Endothelial cell of hepatic sinusoid (primary cell): Measurements from ENCODE around the gene UNC13D.
"Not testable (repeated sequence)": the region's sequence is repeated elsewhere in the genome, so short reads cannot be mapped to it uniquely, and the experiment has no call there.

Experiments
- in situ Hi-C: cut with HindIII; loops from 2 replicates; pipeline ENCODE4 v1.10.0; 2017; ENCODE audit warnings: low sequenced_read_pairs

Gene UNC13D

DNA sequence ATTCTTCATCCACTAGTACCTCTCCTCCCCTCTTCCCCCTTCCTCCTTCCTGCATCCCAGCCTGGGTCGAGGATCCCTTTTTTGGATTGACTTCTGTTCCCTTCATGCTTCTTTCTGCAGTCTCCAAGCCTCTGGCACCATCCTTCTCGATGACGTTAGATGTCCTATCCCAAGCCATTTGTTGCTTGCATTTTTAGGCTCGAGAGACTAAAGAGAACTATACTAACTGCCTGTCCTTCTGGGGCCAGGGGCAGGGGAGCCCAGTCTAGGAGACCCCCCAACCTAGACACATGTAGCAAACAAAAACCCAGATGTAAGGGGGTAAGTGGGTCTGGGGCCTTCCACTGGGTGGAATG lies 35.7 kb downstream of the UNC13D start:
- in situ Hi-C loops: no loop called here

- in situ Hi-C loops: no loop called here
Observed at GRCh38 chr17:75807861-75808260, 36.3 kb downstream of the UNC13D start.

DNA sequence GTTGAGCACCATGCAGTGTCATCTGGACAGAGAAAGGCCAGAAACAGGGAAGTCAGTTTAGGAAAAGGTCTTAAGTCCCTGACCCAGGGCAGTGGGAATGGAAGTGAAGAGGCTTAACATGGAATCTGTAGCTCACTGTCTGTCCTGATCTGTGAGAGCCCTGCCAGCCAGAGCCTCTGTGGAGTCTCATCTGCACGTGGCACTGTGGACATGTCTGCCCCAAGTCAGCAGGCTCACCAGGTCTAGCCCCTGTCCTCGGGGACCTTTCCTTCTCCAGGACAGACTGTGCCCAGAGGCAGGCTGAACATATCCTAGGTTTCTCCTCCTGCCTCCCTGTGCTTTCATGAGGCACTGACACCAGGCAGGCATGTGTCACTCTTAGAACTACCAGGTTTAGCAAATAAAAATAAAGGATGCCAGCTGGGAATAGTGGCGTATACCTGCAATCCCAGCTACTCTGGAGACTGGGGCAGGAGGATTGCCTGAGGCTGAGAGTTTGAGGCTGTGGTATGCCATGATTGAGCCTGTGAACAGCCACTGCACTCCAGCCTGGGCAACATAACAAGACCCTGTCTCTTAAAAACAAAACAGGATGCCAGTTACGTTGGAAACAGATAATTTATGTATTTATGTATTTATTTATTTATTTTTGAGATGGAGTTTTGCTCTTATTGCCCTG lies 37.2 kb downstream of the UNC13D start:
- in situ Hi-C loops: no loop called here

- in situ Hi-C loops: no loop called here
Observed at GRCh38 chr17:75803883-75804282, 40.3 kb downstream of the UNC13D start.

DNA sequence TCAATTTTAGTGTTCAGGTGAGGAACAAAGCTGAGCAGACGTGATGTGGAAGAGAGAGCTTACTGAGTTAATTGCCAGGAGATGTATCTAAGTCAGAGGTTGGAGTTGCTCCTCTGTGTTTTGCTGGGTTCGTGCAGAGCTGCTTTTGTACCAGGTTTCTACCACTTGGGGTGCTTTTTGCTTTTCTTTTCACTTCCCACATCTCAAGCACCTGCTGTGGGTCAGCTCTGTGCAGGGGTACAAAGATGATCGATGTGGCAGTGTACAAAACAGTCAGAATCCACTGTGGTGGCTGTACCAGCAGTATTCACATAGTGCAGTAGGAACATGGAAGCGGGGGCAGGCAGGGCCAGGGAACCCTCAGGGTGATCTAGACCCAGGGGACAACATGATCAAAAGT lies 44.8 kb downstream of the UNC13D start:
- in situ Hi-C loops: no loop called here

GRCh38 chr17:75795820-75796607 lies 48.2 kb downstream of the UNC13D start:
- in situ Hi-C loops: no loop called here

DNA sequence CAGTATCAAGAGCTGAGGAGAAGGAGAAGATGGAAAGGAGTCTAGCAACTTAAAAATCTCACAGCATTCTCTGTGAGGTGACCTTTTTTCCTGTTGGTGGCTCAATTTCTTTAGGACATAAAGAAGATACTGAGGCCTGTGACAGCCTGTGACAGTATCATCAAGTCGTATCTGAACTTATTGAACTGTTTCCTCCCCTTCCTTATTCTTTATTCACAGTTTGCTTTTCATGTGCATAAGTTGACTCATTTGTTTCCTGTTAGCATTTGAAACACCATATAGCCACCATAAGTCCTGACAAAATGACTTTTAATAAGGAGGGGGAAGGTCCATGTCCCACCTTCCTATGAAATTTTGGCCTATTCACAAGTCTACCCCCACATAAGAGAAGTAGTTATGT lies 50.7 kb downstream of the UNC13D start:
- in situ Hi-C loops: no loop called here

GRCh38 chr17:75791254-75791653 lies 53.0 kb downstream of the UNC13D start:
- in situ Hi-C loops: no loop called here

- in situ Hi-C loops: loop anchor here (5.0 to 10.0 kb wide), 2 partner anchors 60 to 77 kb away; partner anchors contain the start of gene UNC13D
Observed at GRCh38 chr17:75785016-75785890, 59.0 kb downstream of the UNC13D start.

- in situ Hi-C loops: loop anchor here (5.0 to 10.0 kb wide), 2 partner anchors 60 to 78 kb away; partner anchors contain the start of gene UNC13D
Observed at GRCh38 chr17:75784473-75785015, 59.7 kb downstream of the UNC13D start, which contains the start of gene UNK. Gene UNK, plus strand, starts transcription at chr17:75784806. Its CDS starts 75 bp downstream, at chr17:75784881.

GRCh38 chr17:75783803-75784472 lies 60.3 kb downstream of the UNC13D start:
- in situ Hi-C loops: loop anchor here (10.0 kb wide), 1 partner anchor 61 kb away; the partner anchor contains the start of gene UNC13D

DNA sequence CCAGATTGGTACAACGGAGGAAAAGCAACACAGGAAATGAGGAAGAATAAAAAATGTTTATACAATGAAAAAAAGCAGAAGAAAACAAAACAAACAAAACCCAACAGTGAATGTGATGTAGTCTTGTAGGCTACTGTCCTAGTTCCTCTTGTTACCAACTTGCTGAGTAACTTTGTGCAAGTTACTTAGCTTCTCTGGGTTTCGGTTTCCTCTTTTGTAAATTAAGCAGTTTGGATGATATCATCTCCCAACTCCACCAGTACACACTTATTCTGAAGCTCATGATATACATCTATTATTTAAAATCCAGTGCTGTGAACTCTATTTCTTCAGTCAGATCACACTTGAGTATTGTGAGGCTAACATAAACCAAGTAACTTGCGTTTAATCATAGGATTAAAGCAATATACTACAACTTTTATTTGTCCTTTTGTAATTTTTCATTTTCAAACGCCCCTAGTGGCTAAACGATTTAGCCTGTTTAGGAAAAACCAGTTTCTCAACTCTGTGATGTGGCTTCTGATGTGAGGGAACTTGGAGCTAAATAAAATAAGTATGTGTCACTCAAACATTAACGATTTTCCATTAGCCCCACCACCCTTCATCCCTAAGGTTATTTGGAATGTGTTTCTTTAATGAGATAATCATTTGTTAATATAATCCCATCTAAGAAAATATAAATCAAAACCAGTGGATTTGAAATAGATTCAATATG lies 61.0 kb downstream of the UNC13D start:
- in situ Hi-C loops: loop anchor here (10.0 kb wide), 1 partner anchor 62 kb away; the partner anchor contains the start of gene UNC13D

GRCh38 chr17:75779987-75780889 lies 64.0 kb downstream of the UNC13D start:
- in situ Hi-C loops: loop anchor here (10.0 kb wide), 1 partner anchor 65 kb away; the partner anchor contains the start of gene UNC13D

DNA sequence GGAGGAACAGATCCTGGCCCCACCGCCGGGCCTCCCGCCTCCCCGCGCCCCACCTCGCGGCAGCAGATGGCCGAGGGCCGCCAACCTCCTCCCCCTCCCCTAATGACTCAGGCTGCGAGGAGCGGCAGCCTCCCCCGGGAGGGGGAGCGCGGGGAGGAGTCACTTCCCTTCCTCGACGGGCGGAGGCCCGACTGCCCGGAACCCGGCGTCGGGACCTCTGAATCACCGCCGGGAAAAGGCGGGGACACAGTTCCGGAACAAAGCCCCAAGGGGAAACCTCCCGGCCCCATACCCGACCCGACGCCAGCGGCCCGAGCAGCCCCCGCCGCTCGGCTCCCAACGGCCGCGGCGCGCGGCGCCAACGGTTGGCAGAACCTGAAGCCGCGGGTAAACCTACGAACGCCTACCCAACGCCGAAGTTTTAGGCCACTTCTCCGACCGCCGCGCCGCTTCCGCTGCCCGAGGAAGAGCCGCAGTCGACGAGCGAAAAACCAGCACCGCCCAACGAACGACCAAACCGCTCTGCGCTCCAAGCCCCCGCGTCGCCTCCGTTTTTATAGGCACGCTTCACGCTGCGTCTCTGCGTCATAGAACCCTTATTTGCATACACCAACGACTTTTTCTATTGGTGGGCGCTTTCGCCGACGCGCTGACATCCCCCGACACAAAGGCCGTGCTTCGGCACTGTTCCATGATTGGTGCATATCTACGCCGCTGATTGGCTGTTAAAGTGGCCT lies 64.8 kb downstream of the UNC13D start:
- in situ Hi-C loops: no loop called here

DNA sequence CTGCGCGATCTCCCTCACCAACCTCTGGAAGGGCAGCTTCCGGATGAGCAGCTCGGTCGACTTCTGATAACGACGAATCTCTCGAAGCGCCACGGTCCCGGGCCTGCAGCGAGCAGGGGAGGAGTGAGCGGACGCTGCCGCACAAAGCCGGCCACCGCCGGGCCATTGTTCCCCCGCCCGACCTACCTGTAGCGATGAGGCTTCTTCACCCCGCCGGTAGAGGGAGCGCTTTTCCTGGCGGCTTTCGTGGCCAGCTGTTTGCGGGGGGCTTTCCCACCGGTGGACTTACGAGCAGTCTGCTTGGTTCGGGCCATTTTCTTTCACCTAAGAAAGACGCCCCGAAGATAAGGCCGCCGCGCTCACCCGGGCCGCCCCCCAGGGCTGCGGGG lies 65.3 kb downstream of the UNC13D start:
- in situ Hi-C loops: no loop called here

DNA sequence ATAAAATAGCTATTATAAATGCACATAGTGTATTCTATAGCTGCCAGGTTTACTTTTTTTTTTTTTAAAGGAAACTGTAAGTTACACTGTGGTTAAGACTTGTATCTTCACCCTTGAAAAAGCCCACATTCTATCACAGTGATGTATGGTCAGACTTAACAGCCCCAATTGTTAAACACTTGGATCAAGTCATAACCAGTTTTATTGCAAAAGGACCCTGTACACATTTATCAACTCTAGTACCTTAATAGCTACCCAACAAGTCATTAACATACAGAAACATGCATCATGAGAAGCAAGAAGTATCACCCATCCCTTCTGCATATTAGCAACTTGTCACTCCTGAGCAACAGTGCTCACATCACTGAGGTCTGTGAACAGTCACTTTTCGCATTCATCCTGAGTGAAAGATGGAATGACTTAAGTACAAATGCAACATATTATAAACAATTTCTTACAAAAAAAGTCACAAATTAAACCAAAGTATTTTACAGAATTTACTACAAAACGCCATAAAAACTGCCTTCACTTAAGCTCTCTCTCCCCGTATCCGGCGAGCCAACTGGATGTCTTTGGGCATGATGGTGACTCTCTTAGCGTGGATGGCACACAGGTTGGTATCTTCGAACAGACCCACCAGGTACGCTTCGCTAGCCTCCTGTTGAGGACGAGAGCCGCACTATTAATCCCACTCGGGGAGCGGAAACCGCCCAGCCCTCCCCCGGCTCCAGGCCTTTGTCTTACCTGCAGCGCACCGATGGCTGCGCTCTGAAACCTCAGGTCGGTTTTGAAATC lies 65.9 kb downstream of the UNC13D start:
- in situ Hi-C loops: not testable (repeated sequence)

GRCh38 chr17:75777296-75777922 lies 66.8 kb downstream of the UNC13D start:
- in situ Hi-C loops: no loop called here
